NCI-H187 treated with DMSO at 0.1 percent for 48 hours (cell line): ENCODE data around the gene PRCD.
"Not testable (repeated sequence)": the region's sequence is repeated elsewhere in the genome, so short reads cannot be mapped to it uniquely, and the experiment has no call there.

Experiments used
- DNase-seq: peaks from one replicate; lab custom pipeline; 2025; lab: John Stamatoyannopoulos, UW

The PRCD gene

GRCh38 chr17:76527430-76528111, 12.3 kb upstream of the PRCD start:
- no peak for DNase-seq

- no peak for DNase-seq
Measured at GRCh38 chr17:76528156-76528527, 11.7 kb upstream of the PRCD start.

- DNase-seq, result no peak
Measured at GRCh38 chr17:76528528-76529223, 11.2 kb upstream of the PRCD start.

GRCh38 chr17:76529224-76530094, 10.4 kb upstream of the PRCD start:
- DNase-seq, result no peak

GRCh38 chr17:76530095-76530723, 9.6 kb upstream of the PRCD start:
- DNase-seq, result no peak

GRCh38 chr17:76530811-76531485, 8.9 kb upstream of the PRCD start:
- DNase-seq, result no peak

GRCh38 chr17:76531486-76532038, 8.3 kb upstream of the PRCD start:
- DNase-seq, result no peak

- DNase-seq, result no peak
Measured at GRCh38 chr17:76532072-76532651, 7.7 kb upstream of the PRCD start.

GRCh38 chr17:76533640-76534359, 6.0 kb upstream of the PRCD start:
- DNase-seq, result not testable (repeated sequence)

GRCh38 chr17:76534831-76535732, 4.8 kb upstream of the PRCD start:
- no peak for DNase-seq

GRCh38 chr17:76535788-76536510, 3.9 kb upstream of the PRCD start:
- no peak for DNase-seq

- DNase-seq, result no peak
Measured at GRCh38 chr17:76536511-76537287, 3.1 kb upstream of the PRCD start.

- DNase-seq, result no peak
Measured at GRCh38 chr17:76537288-76537577, 2.6 kb upstream of the PRCD start.

- DNase-seq, result no peak
Measured at GRCh38 chr17:76537578-76538280, 2.1 kb upstream of the PRCD start, which contains the start of gene CYGB. CYGB (minus strand) TSS chr17:76537709; CDS start chr17:76537542, 167 bp downstream.

- DNase-seq, result no peak
Measured at GRCh38 chr17:76538281-76538931, 1.4 kb upstream of the PRCD start.

- no peak for DNase-seq
Measured at GRCh38 chr17:76538941-76539570, 788 bp upstream of the PRCD start.
